Activated T-cell treated with anti-CD3 and anti-CD28 coated beads for 48 hours (primary cell): ENCODE measurements around the gene ZRANB1.

Source experiments
- DNase-seq: peaks from one replicate; pipeline ENCODE4 v3.0.0-alpha.2; 2020; ENCODE audit warnings: low read depth

The ZRANB1 gene

GRCh38 chr10:125035588-125036295, 93.8 kb downstream of the ZRANB1 start:
- no peak for DNase-seq

DNA sequence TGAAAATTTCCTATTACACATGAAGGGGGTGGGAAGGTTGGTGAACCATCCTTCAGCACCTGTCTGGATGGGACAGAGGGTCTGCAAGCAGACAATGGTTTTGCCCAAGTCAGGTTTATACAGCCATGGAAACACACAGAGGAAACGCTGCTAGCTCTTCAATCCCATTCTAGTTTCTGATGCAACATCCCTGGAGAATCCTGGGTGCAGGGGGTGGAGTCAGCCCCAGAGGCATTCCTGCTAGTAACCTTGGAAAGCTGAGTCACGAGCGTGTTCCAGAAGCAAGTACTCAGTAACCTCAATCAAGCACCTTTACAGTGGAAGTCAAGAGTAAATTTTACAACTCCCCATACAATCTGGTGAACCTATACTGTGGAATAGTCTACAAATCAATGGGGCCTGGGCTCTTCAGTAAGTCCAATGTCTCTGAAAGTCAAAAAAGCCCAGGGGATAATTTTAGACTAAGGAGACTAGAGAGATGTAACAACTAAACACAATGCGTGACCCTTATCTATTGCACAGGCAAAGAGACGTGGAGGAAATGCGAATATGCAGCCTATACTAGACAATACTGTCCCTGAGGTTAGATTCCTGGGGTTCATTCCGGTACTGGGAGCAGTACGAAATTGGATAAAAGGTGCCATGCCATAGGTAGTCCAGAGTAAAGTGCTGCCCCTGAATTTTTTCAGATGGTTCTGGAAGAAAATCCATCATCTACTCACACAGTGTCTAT, 95.4 kb downstream of the ZRANB1 start:
- DNase-seq = no peak
